ENCODE data around the gene ZMYM4. TPM values are rescaled to one million over a fixed set of nuclear protein-coding genes. Genes with fewer than 3 reads are reported as not detected.
"Not testable (repeated sequence)": the region's sequence is repeated elsewhere in the genome, so short reads cannot be mapped to it uniquely, and the experiment has no call there.

The ZMYM4 gene
- total and polyA plus RNA-seq, 2 experiments from 2014 or later = 34.9 to 37.7 TPM

DNA sequence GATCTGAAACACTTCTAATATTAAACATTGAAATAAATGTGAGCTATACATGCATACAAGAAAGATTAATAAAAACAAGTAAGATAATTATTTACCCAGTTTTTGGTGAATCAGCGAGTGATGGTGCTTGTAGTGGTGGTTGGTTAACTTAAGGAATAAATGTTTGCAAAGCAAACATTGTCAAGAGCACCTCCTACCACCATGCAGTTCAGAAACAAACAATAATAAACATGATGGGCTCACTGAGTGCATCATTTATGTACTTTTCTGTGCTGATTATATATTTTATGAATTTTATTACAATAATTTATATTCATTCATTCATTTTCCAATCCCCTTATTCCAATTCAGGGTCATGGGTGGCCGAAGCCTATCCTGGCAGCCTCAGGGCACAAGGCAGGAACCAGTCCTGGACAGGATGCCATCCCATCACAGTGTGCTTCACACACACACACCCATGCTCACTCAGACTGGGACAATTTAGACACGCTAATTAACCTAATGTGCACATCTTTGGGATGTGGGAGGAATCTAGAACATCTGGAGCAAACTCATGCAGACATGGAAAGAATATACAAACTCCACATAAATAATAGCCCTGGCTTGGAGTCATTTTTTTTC lies 57.8 kb downstream of the ZMYM4 start:
- TF ChIP-seq EZH2 (IDR thresholded peaks at IDR 0.05; ENCODE audit: insufficient read depth, poor library complexity, severe bottlenecking) (no peak), EZH2phosphoT487 (IDR thresholded peaks at IDR 0.05; ENCODE audit: insufficient read depth, low read depth) (no peak)
- H4K20me1 ChIP-seq (ENCODE audit: insufficient read depth) = no peaks in the 10 kb centered on the region; the same call in 1 of the 2 replicates
- H3K9me3 ChIP-seq (ENCODE audit: low read depth) = no peaks in the 10 kb centered on the region
- H3K36me3 ChIP-seq (ENCODE audit: low read depth) = peaks cover 10% of the 10 kb centered on the region; the same call in 1 of the 2 replicates
- no peak overlapping the region for H3K9ac ChIP-seq
- in situ Hi-C loops (cut with MboI) = no loop called here
- H3K9me2 ChIP-seq (ENCODE audit: insufficient read depth) = no peaks in the 10 kb centered on the region
- peaks cover 100% of the 10 kb centered on the region for H3K79me2 ChIP-seq (ENCODE audit: insufficient read depth)
- no peak overlapping the region for H3K4me2 ChIP-seq (ENCODE audit: unreplicated experiment)
- H3F3A ChIP-seq (ENCODE audit: insufficient read depth) = peaks cover 11% of the 10 kb centered on the region; the same call in 1 of the 2 replicates
- no peak overlapping the region for H2AFZ ChIP-seq
- DNase-seq = no peak
- peaks cover 13% of the 10 kb centered on the region for H3K4me1 ChIP-seq (ENCODE audit: insufficient read depth)
- 95 to 97% methylated on average over 3 of the region's 3 CpGs for WGBS, 2 experiments (ENCODE audit: low coverage in 1 of 2, low lambda C conversion rate in 2 of 2, missing lambda C conversion rate in 2 of 2)
- H3K27ac ChIP-seq = no peak overlapping the region
- H3K4me3 ChIP-seq = no peak overlapping the region
- no peaks in the 10 kb centered on the region for H3K27me3 ChIP-seq (replicated peaks; ENCODE audit: insufficient read depth)

DNA sequence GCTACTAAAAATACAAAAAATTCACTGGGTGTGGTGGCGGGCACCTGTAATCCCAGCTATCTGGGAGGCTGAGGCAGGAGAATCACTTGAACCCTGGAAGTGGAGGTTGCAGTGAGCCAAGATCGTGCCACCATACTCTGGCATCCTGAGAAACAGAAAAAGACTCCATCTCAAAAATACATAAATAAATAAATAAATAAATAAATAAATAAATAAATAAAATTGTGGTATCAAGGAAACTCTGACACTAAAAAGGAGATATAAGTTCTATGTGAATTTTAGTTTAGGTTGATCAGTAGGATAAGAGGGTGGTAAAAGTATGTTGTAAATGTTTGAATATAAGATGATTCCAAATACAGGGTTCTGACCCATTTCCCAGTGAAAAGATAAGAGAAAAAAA lies 63.1 kb downstream of the ZMYM4 start:
- H3K9ac ChIP-seq; H4K20me1 ChIP-seq (ENCODE audit: insufficient read depth); H3K27ac ChIP-seq; H3K4me2 ChIP-seq (ENCODE audit: unreplicated experiment); DNase-seq; in situ Hi-C loops (cut with MboI); H3K27me3 ChIP-seq (replicated peaks; ENCODE audit: insufficient read depth); H3K36me3 ChIP-seq (ENCODE audit: low read depth); H3K9me2 ChIP-seq (ENCODE audit: insufficient read depth); H2AFZ ChIP-seq; H3K4me1 ChIP-seq (ENCODE audit: insufficient read depth); H3K4me3 ChIP-seq; H3F3A ChIP-seq (ENCODE audit: insufficient read depth); H3K9me3 ChIP-seq (ENCODE audit: low read depth): not testable (repeated sequence)
- 96% methylated on average over 2 of the region's 2 CpGs for WGBS, 2 experiments (ENCODE audit: low coverage in 1 of 2, low lambda C conversion rate in 2 of 2, missing lambda C conversion rate in 2 of 2)
- H3K79me2 ChIP-seq (ENCODE audit: insufficient read depth) = peaks cover 94% of the 10 kb centered on the region

DNA sequence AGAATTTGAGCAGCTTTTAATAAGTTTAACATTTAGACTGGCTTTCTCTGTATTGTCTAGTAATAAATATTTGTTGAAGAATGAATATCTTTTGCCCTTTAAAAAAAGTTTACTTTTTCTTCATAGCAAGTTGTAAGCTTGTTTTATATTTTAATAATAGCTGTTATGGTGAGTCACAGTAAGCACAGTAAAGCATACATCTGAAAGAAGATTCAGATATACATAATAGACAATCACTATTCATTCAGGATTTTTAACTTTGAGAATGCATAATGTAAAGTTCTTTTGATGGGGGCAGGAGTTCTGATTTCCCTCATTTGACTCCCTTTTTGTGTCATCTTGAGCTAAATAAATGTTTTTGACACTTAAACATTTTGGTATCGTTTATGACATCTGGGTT lies 66.0 kb downstream of the ZMYM4 start:
- H3K27me3 ChIP-seq (replicated peaks; ENCODE audit: insufficient read depth) = no peaks in the 10 kb centered on the region
- H3K4me2 ChIP-seq (ENCODE audit: unreplicated experiment) = no peak overlapping the region
- no peaks in the 10 kb centered on the region for H3K36me3 ChIP-seq (ENCODE audit: low read depth)
- TF ChIP-seq EZH2 (IDR thresholded peaks at IDR 0.05; ENCODE audit: insufficient read depth, poor library complexity, severe bottlenecking) = no peak
- no peaks in the 10 kb centered on the region for H3F3A ChIP-seq (ENCODE audit: insufficient read depth)
- H3K9me2 ChIP-seq (ENCODE audit: insufficient read depth) = no peaks in the 10 kb centered on the region
- H2AFZ ChIP-seq = no peak overlapping the region
- no peak overlapping the region for H3K4me3 ChIP-seq
- no peaks in the 10 kb centered on the region for H3K9me3 ChIP-seq (ENCODE audit: low read depth)
- in situ Hi-C loops (cut with MboI) = no loop called here
- no peak overlapping the region for H3K27ac ChIP-seq
- H4K20me1 ChIP-seq (ENCODE audit: insufficient read depth) = no peaks in the 10 kb centered on the region; the same call in 1 of the 2 replicates
- H3K79me2 ChIP-seq (ENCODE audit: insufficient read depth) = peaks cover 94% of the 10 kb centered on the region
- H3K4me1 ChIP-seq (ENCODE audit: insufficient read depth) = no peaks in the 10 kb centered on the region
- no peak for DNase-seq
- 41 to 46% methylated on average over 1 of the region's 1 CpG for WGBS, 2 experiments (ENCODE audit: low coverage in 1 of 2, low lambda C conversion rate in 2 of 2, missing lambda C conversion rate in 2 of 2)
- no peak overlapping the region for H3K9ac ChIP-seq

DNA sequence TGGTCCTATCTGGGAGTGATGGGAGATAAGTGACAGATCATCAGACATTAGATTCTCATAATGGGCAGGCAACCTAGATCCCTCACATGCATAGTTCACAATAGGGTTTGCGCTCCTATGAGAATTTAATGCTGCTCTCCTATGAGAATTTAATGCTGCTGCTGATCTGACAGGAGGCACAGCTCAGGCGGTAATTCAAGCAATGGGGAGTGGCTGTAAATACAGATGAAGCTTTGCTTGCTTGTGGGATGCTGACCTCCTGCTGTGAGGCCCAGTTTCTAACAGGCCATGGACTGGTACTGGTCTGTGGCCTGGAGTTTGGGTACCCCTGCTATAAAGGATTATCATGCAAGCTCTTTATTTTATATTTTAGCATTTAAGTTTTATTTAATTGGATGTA lies 72.0 kb downstream of the ZMYM4 start:
- Histone ChIP-seq H3K4me1 (ENCODE audit: insufficient read depth) (no peaks in the 10 kb centered on the region), H3K9me2 (ENCODE audit: insufficient read depth) (no peaks in the 10 kb centered on the region), H3K4me2 (ENCODE audit: unreplicated experiment) (no peak overlapping the region), H4K20me1 (ENCODE audit: insufficient read depth) (0 out of 2 replicates have a peak, but pooled peaks cover 4% of the 10 kb centered on the region), H3K9ac (no peak overlapping the region), H2AFZ (no peak overlapping the region), H3K9me3 (ENCODE audit: low read depth) (no peaks in the 10 kb centered on the region), H3K27me3 (replicated peaks; ENCODE audit: insufficient read depth) (no peaks in the 10 kb centered on the region), H3K4me3 (no peak overlapping the region), H3K27ac (no peak overlapping the region), H3F3A (ENCODE audit: insufficient read depth) (no peaks in the 10 kb centered on the region), H3K36me3 (ENCODE audit: low read depth) (no peaks in the 10 kb centered on the region), H3K79me2 (ENCODE audit: insufficient read depth) (peaks cover 100% of the 10 kb centered on the region)
- WGBS, 2 experiments (ENCODE audit: low coverage in 1 of 2, low lambda C conversion rate in 2 of 2, missing lambda C conversion rate in 2 of 2) = 95 to 100% methylated on average over 2 of the region's 2 CpGs
- DNase-seq = no peak
- TF ChIP-seq EZH2phosphoT487 (IDR thresholded peaks at IDR 0.05; ENCODE audit: insufficient read depth, low read depth) (no peak), EZH2 (IDR thresholded peaks at IDR 0.05; ENCODE audit: insufficient read depth, poor library complexity, severe bottlenecking) (no peak)
- in situ Hi-C loops (cut with MboI) = no loop called here

Measured in GM23248 (cell line).